NCI-H1694 treated with DMSO at 0.1 percent for 48 hours (cell line): Measurements from ENCODE around the gene BUB1.
"Not testable (repeated sequence)": the region's sequence is repeated elsewhere in the genome, so short reads cannot be mapped to it uniquely, and the experiment has no call there.

Experiments
- DNase-seq: peaks from one replicate; lab custom pipeline; 2025; lab: John Stamatoyannopoulos, UW

BUB1 gene

GRCh38 chr2:110655701-110656100, 22.2 kb downstream of the BUB1 start:
- DNase-seq: no peak

- DNase-seq: no peak
These were observed 24.0 kb downstream of the BUB1 start for GRCh38 chr2:110653861-110654260.

GRCh38 chr2:110650346-110650745, 27.5 kb downstream of the BUB1 start:
- DNase-seq: no peak

GRCh38 chr2:110647777-110648176, 30.1 kb downstream of the BUB1 start:
- no peak for DNase-seq

- no peak for DNase-seq
These were observed 32.2 kb downstream of the BUB1 start for GRCh38 chr2:110645616-110646015.

- no peak for DNase-seq
These were observed 33.5 kb downstream of the BUB1 start for GRCh38 chr2:110644357-110644756.

GRCh38 chr2:110642360-110642759, 35.5 kb downstream of the BUB1 start:
- DNase-seq: no peak

- DNase-seq: no peak
These were observed 37.9 kb downstream of the BUB1 start for GRCh38 chr2:110639972-110640371.

GRCh38 chr2:110638952-110639695, 38.7 kb downstream of the BUB1 start:
- DNase-seq: no peak

- DNase-seq: no peak
These were observed 39.9 kb downstream of the BUB1 start for GRCh38 chr2:110638004-110638403.

- DNase-seq: no peak
These were observed 40.8 kb downstream of the BUB1 start for GRCh38 chr2:110637093-110637492.

GRCh38 chr2:110635949-110636628, 41.8 kb downstream of the BUB1 start:
- not testable (repeated sequence) for DNase-seq

- not testable (repeated sequence) for DNase-seq
These were observed 50.5 kb downstream of the BUB1 start for GRCh38 chr2:110627348-110627747.

GRCh38 chr2:110619326-110619939, 58.4 kb downstream of the BUB1 start:
- not testable (repeated sequence) for DNase-seq

GRCh38 chr2:110613927-110614326, 63.9 kb downstream of the BUB1 start:
- DNase-seq: not testable (repeated sequence)

GRCh38 chr2:110610613-110611250, 67.1 kb downstream of the BUB1 start:
- not testable (repeated sequence) for DNase-seq

- DNase-seq: not testable (repeated sequence)
These were observed 67.8 kb downstream of the BUB1 start for GRCh38 chr2:110609843-110610612.

GRCh38 chr2:110608788-110609502, 68.9 kb downstream of the BUB1 start:
- not testable (repeated sequence) for DNase-seq

GRCh38 chr2:110605057-110605456, 72.8 kb downstream of the BUB1 start:
- DNase-seq: not testable (repeated sequence)

- not testable (repeated sequence) for DNase-seq
These were observed 73.8 kb downstream of the BUB1 start for GRCh38 chr2:110603917-110604591.
